Testis (tissue), 3 donors: ENCODE measurements around the gene SEC24D. TPM values are rescaled to one million over a fixed set of nuclear protein-coding genes. Genes with fewer than 3 reads are reported as not detected.

ENCODE experiments used
- DNase-seq: peaks from one replicate; pipeline ENCODE4 v3.0.0-alpha.2; 2019
- H3K27ac ChIP-seq, 2 donors: fragments of 200-600 bp; sonication (generic); one replicate each; pipeline ENCODE4 v1.5.1; 2019
- H3K27me3 ChIP-seq: fragments of 200-600 bp; sonication (generic); one replicate; pipeline ENCODE4 v1.5.1; 2019
- H3K36me3 ChIP-seq: fragments of 200-600 bp; sonication (generic); one replicate; pipeline ENCODE4 v1.5.1; 2017; ENCODE audit warnings: low read depth; ENCODE audit errors: missing control alignments
- H3K4me1 ChIP-seq: fragments of 200-600 bp; sonication (generic); one replicate; pipeline ENCODE4 v1.5.1; 2019
- H3K4me3 ChIP-seq, 2 donors: fragments of 200-600 bp; sonication (generic); one replicate each; pipeline ENCODE4 v1.5.1; 2017 to 2019
- H3K9me3 ChIP-seq: fragments of 200-600 bp; sonication (generic); one replicate; pipeline ENCODE4 v1.5.1; 2017
- CTCF ChIP-seq, 3 experiments: fragments of 450-650 bp in 2 of 3; fragments of 200-600 bp in 1 of 3; sonication (generic) in 1 of 3; IDR thresholded peaks; one replicate each; pipeline ENCODE4 v1.5.1; 2016 to 2019; ENCODE audit warnings: antibody characterized with exemption in 3 of 3, mild to moderate bottlenecking in 2 of 3, moderate library complexity in 1 of 3
- POLR2A ChIP-seq: fragments of 450-650 bp; IDR thresholded peaks from one replicate; pipeline ENCODE4 v1.6.1; 2017; ENCODE audit warnings: antibody characterized with exemption, mild to moderate bottlenecking, moderate library complexity
- WGBS, 2 donors: methylation state at CpG; one replicate each; pipeline ENCODE4 v1.1.5; 2018; 5-methylcytosine and 5-hydroxymethylcytosine counted together
- intact Hi-C: fragments of 100-400 bp; cut with DNase I; formaldehyde crosslinking; loops from one replicate; pipeline ENCODE4 v1.15.1; 2023; ENCODE audit warnings: low total_unique reads
- polyA plus RNA-seq: library from polyadenylated mRNA; stranded (reverse); fragments of 350-450 nt; fragmentation: Illumina TruSeq; extraction: RNeasy Lipid Tissue Mini Kit (QIAGEN cat#74804); gene quantifications from one replicate; pipeline ENCODE4 v1.2.3, GENCODE V29; 2014; ENCODE audit warnings: low read depth, low replicate concordance; ENCODE audit not compliant: insufficient read depth
- total RNA-seq, 2 donors: library from RNA; depleted of rRNA; stranded (reverse); fragments of >200 nt; gene quantifications; one replicate each; pipeline ENCODE4 v1.2.3, GENCODE V29; 2016

SEC24D gene
- total and polyA plus RNA-seq, 3 donors from 2014 or later: 53.4 to 74.1 (median 62.2) TPM

GRCh38 chr4:118767109-118767508, 68.8 kb downstream of the SEC24D start:
- no peaks in the 10 kb centered on the region for H3K36me3 ChIP-seq
- intact Hi-C loops: loop anchor here (10.0 kb wide), 1 partner anchor 198 kb away; no protein-coding TSS in a partner anchor
- no peaks in the 10 kb centered on the region for H3K9me3 ChIP-seq
- 85 to 88% methylated on average over 6 of the region's 6 CpGs for WGBS, 2 donors
- TF ChIP-seq CTCF (IDR thresholded peaks at IDR 0.05): no peak
- TF ChIP-seq POLR2A: no peak
- peak overlapping the region in 1 of 2 donors; percentile 66 for H3K27ac ChIP-seq
- H3K4me1 ChIP-seq: peaks cover 51% of the 10 kb centered on the region
- H3K4me3 ChIP-seq: no peak overlapping the region
- DNase-seq: no peak
- H3K27me3 ChIP-seq: no peaks in the 10 kb centered on the region

GRCh38 chr4:118765399-118765798, 70.5 kb downstream of the SEC24D start:
- DNase-seq: no peak
- H3K36me3 ChIP-seq: no peaks in the 10 kb centered on the region
- H3K27me3 ChIP-seq: no peaks in the 10 kb centered on the region
- no peak overlapping the region for H3K4me3 ChIP-seq
- intact Hi-C loops: loop anchor here (10.0 kb wide), 1 partner anchor 199 kb away; no protein-coding TSS in a partner anchor
- H3K4me1 ChIP-seq: peaks cover 61% of the 10 kb centered on the region
- WGBS, 2 donors: 18% methylated on average over 1 of the region's 1 CpG
- no peak for TF ChIP-seq CTCF (IDR thresholded peaks at IDR 0.05)
- peak overlapping the region; percentile 57 to 66 for H3K27ac ChIP-seq
- no peaks in the 10 kb centered on the region for H3K9me3 ChIP-seq

- DNase-seq: no peak
- TF ChIP-seq CTCF (IDR thresholded peaks at IDR 0.05): no peak
- TF ChIP-seq POLR2A: no peak
- WGBS, 2 donors: 61 to 64% methylated on average over 3 of the region's 3 CpGs
- H3K4me3 ChIP-seq: no peak overlapping the region
- no peaks in the 10 kb centered on the region for H3K36me3 ChIP-seq
- peak overlapping the region; percentile 13 to 66 for H3K27ac ChIP-seq
- peaks cover 64% of the 10 kb centered on the region for H3K4me1 ChIP-seq
- no peaks in the 10 kb centered on the region for H3K9me3 ChIP-seq
- intact Hi-C loops: loop anchor here (10.0 kb wide), 1 partner anchor 202 kb away; no protein-coding TSS in a partner anchor
- H3K27me3 ChIP-seq: no peaks in the 10 kb centered on the region
These were observed 73.0 kb downstream of the SEC24D start for GRCh38 chr4:118762730-118763477.

- Histone ChIP-seq H3K27me3 (no peaks in the 10 kb centered on the region), H3K9me3 (no peaks in the 10 kb centered on the region), H3K27ac (peak overlapping the region; percentile 57 to 66), H3K36me3 (no peaks in the 10 kb centered on the region), H3K4me3 (no peak overlapping the region), H3K4me1 (peaks cover 65% of the 10 kb centered on the region)
- TF ChIP-seq CTCF (IDR thresholded peaks at IDR 0.05) (no peak), POLR2A (no peak)
- DNase-seq: no peak
- WGBS, 2 donors: 72 to 73% methylated on average over 5 of the region's 5 CpGs
- intact Hi-C loops: loop anchor here (10.0 kb wide), 1 partner anchor 203 kb away; no protein-coding TSS in a partner anchor
These were observed 73.8 kb downstream of the SEC24D start for GRCh38 chr4:118762155-118762554.
